ENCODE data around the gene FZD2.

DNA sequence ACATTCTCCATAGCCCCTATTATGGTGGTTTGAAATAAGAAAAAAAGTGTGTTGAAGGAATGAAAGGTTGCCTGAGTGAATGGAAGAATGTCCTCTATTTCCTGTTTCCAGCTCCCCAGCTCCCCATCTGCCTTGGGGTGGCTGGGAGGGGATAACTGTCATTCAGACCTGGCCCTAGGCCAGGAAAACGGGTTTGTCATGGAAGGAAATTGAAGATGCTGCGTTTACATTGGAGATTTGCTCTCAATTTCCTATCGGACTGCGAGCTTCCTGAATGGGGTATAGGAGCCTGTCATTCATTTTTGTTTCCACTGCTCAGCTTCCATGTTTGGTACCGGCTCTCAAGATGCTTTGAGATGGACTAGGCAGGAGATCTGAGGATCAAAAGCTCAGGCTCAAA lies 2.2 kb upstream of the FZD2 start:
- no peak for TF ChIP-seq EZH2 (IDR thresholded peaks at IDR 0.05; ENCODE audit: low read length, unreplicated experiment)
- TF ChIP-seq, protein P1, sequence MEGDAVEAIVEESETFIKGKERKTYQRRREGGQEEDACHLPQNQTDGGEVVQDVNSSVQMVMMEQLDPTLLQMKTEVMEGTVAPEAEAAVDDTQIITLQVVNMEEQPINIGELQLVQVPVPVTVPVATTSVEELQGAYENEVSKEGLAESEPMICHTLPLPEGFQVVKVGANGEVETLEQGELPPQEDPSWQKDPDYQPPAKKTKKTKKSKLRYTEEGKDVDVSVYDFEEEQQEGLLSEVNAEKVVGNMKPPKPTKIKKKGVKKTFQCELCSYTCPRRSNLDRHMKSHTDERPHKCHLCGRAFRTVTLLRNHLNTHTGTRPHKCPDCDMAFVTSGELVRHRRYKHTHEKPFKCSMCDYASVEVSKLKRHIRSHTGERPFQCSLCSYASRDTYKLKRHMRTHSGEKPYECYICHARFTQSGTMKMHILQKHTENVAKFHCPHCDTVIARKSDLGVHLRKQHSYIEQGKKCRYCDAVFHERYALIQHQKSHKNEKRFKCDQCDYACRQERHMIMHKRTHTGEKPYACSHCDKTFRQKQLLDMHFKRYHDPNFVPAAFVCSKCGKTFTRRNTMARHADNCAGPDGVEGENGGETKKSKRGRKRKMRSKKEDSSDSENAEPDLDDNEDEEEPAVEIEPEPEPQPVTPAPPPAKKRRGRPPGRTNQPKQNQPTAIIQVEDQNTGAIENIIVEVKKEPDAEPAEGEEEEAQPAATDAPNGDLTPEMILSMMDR (conservative IDR thresholded peaks at IDR 0.05; ENCODE audit: low read depth, low read length): no peak

All from PC-3 (cell line).